H1 (cell line): ENCODE measurements around the gene DNA2. TPM values are rescaled to one million over a fixed set of nuclear protein-coding genes. Genes with fewer than 3 reads are reported as not detected.
A peak's percentile ranks its signal among the peaks of the same experiment; 100 is the strongest.

Experiments used
- CTCF ChIA-PET: fragments of 300-600 bp; sonication (Branson Sonifier 250); formaldehyde crosslinking; loops from one replicate; lab custom pipeline; 2021; ENCODE audit not compliant: partially characterized antibody; lab: Charles Lee
- POLR2A ChIA-PET: fragments of 300-600 bp; sonication (Branson Sonifier 250); formaldehyde crosslinking; loops from one replicate; lab custom pipeline; 2021; ENCODE audit warnings: inconsistent platforms; ENCODE audit not compliant: partially characterized antibody; lab: Charles Lee
- DNase-seq, 2 experiments: peaks; one replicate each; pipeline versions ENCODE4 v3.0.0 to v3.0.0-alpha.2; 2010 to 2022; ENCODE audit warnings: low spot score in 2 of 2, low read depth in 1 of 2, mixed read lengths in 1 of 2
- FAIRE-seq: peaks from 2 replicates; lab custom pipeline; 2011; peaks lifted over from hg19 to GRCh38; lab: Jason Lieb, UNC
- H2AFZ ChIP-seq: 2 replicates; pipeline ENCODE4 v1.8.1; 2012; ENCODE audit warnings: low read length, inconsistent platforms
- H2AK5ac ChIP-seq: 2 replicates; pipeline ENCODE4 v1.6.1; 2013; ENCODE audit warnings: low read depth, low read length
- H2BK120ac ChIP-seq: replicated peaks from 2 replicates; pipeline ENCODE3; 2013; ENCODE audit warnings: low read depth, low read length, inconsistent platforms
- H2BK12ac ChIP-seq: 2 replicates; pipeline ENCODE4 v1.6.1; 2013; ENCODE audit warnings: low read depth, low read length
- H2BK15ac ChIP-seq: 2 replicates; pipeline ENCODE4 v1.6.1; 2013; ENCODE audit warnings: low read length
- H2BK20ac ChIP-seq: 2 replicates; pipeline ENCODE4 v1.6.1; 2013; ENCODE audit warnings: low read length
- H2BK5ac ChIP-seq: 2 replicates; pipeline ENCODE4 v1.6.1; 2013; ENCODE audit warnings: low read depth, low read length
- H3K14ac ChIP-seq: 2 replicates; pipeline ENCODE4 v1.6.1; 2013; ENCODE audit warnings: inconsistent platforms; ENCODE audit not compliant: insufficient read length
- H3K18ac ChIP-seq: 2 replicates; pipeline ENCODE4 v1.6.1; 2013; ENCODE audit warnings: low read length; ENCODE audit errors: extremely low read depth
- H3K23ac ChIP-seq: 2 replicates; pipeline ENCODE4 v1.6.1; 2013; ENCODE audit warnings: inconsistent platforms; ENCODE audit not compliant: insufficient read length
- H3K23me2 ChIP-seq: 2 replicates; pipeline ENCODE4 v1.6.1; 2013; ENCODE audit warnings: low read depth, low read length
- H3K27ac ChIP-seq: 2 replicates; pipeline ENCODE4 v1.6.1; 2011; ENCODE audit warnings: low read depth, low read length, inconsistent platforms
- H3K27me3 ChIP-seq, 4 experiments: replicated peaks in 1 of 4; 1 replicate in 1 of 4; 2 replicates in 3 of 4; pipeline versions ENCODE4 v1.6.1 to v1.8.1; 2011 to 2013; ENCODE audit warnings: low read length in 3 of 4, mild to moderate bottlenecking in 3 of 4, inconsistent platforms in 2 of 4, mixed read lengths in 2 of 4, moderate library complexity in 1 of 4; ENCODE audit not compliant: control insufficient read depth in 3 of 4, insufficient read depth in 3 of 4; ENCODE audit errors: extremely low read depth in 1 of 4
- H3K36me3 ChIP-seq, 4 experiments: 2 replicates each; pipeline versions ENCODE4 v1.6.1 to v1.8.1; 2011 to 2013; ENCODE audit warnings: mild to moderate bottlenecking in 4 of 4, low read length in 3 of 4, moderate library complexity in 2 of 4, control low read depth in 1 of 4, inconsistent platforms in 1 of 4; ENCODE audit not compliant: insufficient read depth in 4 of 4, control insufficient read depth in 2 of 4
- H3K4ac ChIP-seq: replicated peaks from 2 replicates; pipeline ENCODE3; 2013; ENCODE audit warnings: low read length, low read depth, mixed read lengths, inconsistent platforms; ENCODE audit not compliant: insufficient read length
- H3K4me1 ChIP-seq, 4 experiments: replicated peaks in 1 of 4; 1 replicate in 1 of 4; 2 replicates in 3 of 4; pipeline versions ENCODE4 v1.6.1 to v1.8.1; 2011 to 2013; ENCODE audit warnings: low read length in 3 of 4, inconsistent platforms in 2 of 4, mixed read lengths in 1 of 4; ENCODE audit not compliant: insufficient read depth in 4 of 4, control insufficient read depth in 3 of 4
- H3K4me2 ChIP-seq, 2 experiments: 2 replicates each; pipeline versions ENCODE4 v1.6.1 to v1.8.1; 2011 to 2013; ENCODE audit warnings: low read depth in 2 of 2, low read length in 2 of 2, control low read depth in 1 of 2, inconsistent platforms in 1 of 2, mild to moderate bottlenecking in 1 of 2; ENCODE audit not compliant: insufficient read depth in 1 of 2
- H3K4me3 ChIP-seq, 4 experiments: fragments of 200-600, 300-600 bp in 1 of 4; sonication (generic), shearing (Covaris generic), sonication (Bioruptor Twin) in 1 of 4; 2 replicates each; pipeline versions ENCODE4 v1.5.1 to v1.8.1; 2011 to 2016; ENCODE audit warnings: low read length in 4 of 4, low read depth in 3 of 4, control low read depth in 2 of 4, inconsistent platforms in 2 of 4, mild to moderate bottlenecking in 2 of 4, mixed read lengths in 1 of 4, moderate library complexity in 1 of 4; ENCODE audit not compliant: insufficient read depth in 2 of 4; ENCODE audit errors: extremely low read depth in 1 of 4
- H3K56ac ChIP-seq: replicated peaks from 2 replicates; pipeline ENCODE3; 2013; ENCODE audit warnings: low read depth, mild to moderate bottlenecking, mixed read lengths, low read length, inconsistent platforms; ENCODE audit not compliant: insufficient read length
- H3K79me1 ChIP-seq: 2 replicates; pipeline ENCODE4 v1.6.1; 2013; ENCODE audit warnings: low read depth, low read length, control low read depth
- H3K79me2 ChIP-seq, 2 experiments: 2 replicates each; pipeline versions ENCODE4 v1.6.1 to v1.8.1; 2012 to 2013; ENCODE audit warnings: low read length in 2 of 2, mild to moderate bottlenecking in 2 of 2, inconsistent platforms in 1 of 2; ENCODE audit not compliant: insufficient read depth in 2 of 2, control insufficient read depth in 1 of 2
- H3K9ac ChIP-seq, 4 experiments: replicated peaks in 1 of 4; 1 replicate in 1 of 4; 2 replicates in 3 of 4; pipeline versions ENCODE4 v1.6.1 to v1.8.1; 2011 to 2013; ENCODE audit warnings: low read depth in 3 of 4, low read length in 3 of 4, control low read depth in 2 of 4, mild to moderate bottlenecking in 2 of 4, moderate library complexity in 2 of 4, inconsistent platforms in 1 of 4; ENCODE audit errors: extremely low read depth in 1 of 4
- H3K9me3 ChIP-seq, 2 experiments: 2 replicates each; pipeline versions ENCODE4 v1.6.1 to v1.8.1; 2012 to 2013; ENCODE audit warnings: mild to moderate bottlenecking in 2 of 2, moderate library complexity in 2 of 2, control low read depth in 1 of 2, inconsistent platforms in 1 of 2, low read depth in 1 of 2, low read length in 1 of 2, mixed read lengths in 1 of 2; ENCODE audit not compliant: insufficient read depth in 2 of 2
- H4K20me1 ChIP-seq, 2 experiments: replicated peaks in 1 of 2; 2 replicates each; pipeline versions ENCODE3 to v1.8.1; 2011 to 2013; ENCODE audit warnings: inconsistent platforms in 2 of 2, low read length in 2 of 2, mild to moderate bottlenecking in 1 of 2; ENCODE audit not compliant: insufficient read depth in 2 of 2, control insufficient read depth in 1 of 2
- H4K5ac ChIP-seq: 2 replicates; pipeline ENCODE4 v1.6.1; 2013; ENCODE audit warnings: low read length, low read depth, mixed read lengths, inconsistent platforms; ENCODE audit not compliant: insufficient read length
- H4K8ac ChIP-seq: 2 replicates; pipeline ENCODE4 v1.8.0; 2013; ENCODE audit warnings: mild to moderate bottlenecking, moderate library complexity, low read length, inconsistent platforms; ENCODE audit not compliant: insufficient read depth; ENCODE audit errors: extremely low read depth
- H4K91ac ChIP-seq: replicated peaks from 2 replicates; pipeline ENCODE3; 2013; ENCODE audit warnings: low read length, mixed read lengths, inconsistent platforms; ENCODE audit not compliant: insufficient read length
- CHD2 ChIP-seq: IDR thresholded peaks from 2 replicates; pipeline ENCODE4 v1.6.1; 2012; ENCODE audit warnings: low read length, improper control_type of control experiment
- CREB1 ChIP-seq: IDR thresholded peaks from 2 replicates; pipeline ENCODE4 v1.6.1; 2012; ENCODE audit warnings: inconsistent platforms
- FOSL1 ChIP-seq: IDR thresholded peaks from 2 replicates; pipeline ENCODE4 v1.6.1; 2011; ENCODE audit warnings: mild to moderate bottlenecking, low read depth, low read length, moderate library complexity; ENCODE audit not compliant: insufficient read depth
- GABPA ChIP-seq: IDR thresholded peaks from 2 replicates; pipeline ENCODE4 v1.6.1; 2011; ENCODE audit warnings: mild to moderate bottlenecking, low read length, moderate library complexity, borderline replicate concordance; ENCODE audit not compliant: insufficient read depth
- JUND ChIP-seq: IDR thresholded peaks from 2 replicates; pipeline ENCODE4 v1.6.1; 2011; ENCODE audit warnings: mild to moderate bottlenecking, improper control_type of control experiment, low read length
- MAX ChIP-seq: IDR thresholded peaks from 2 replicates; pipeline ENCODE4 v1.6.1; 2012; ENCODE audit warnings: inconsistent platforms
- NANOG ChIP-seq: IDR thresholded peaks from 2 replicates; pipeline ENCODE4 v1.6.1; 2011; ENCODE audit warnings: low read length, low read depth, mild to moderate bottlenecking, inconsistent platforms; ENCODE audit not compliant: insufficient read depth, poor library complexity, severe bottlenecking
- POLR2AphosphoS5 ChIP-seq: IDR thresholded peaks from 2 replicates; pipeline ENCODE4 v1.6.1; 2011; ENCODE audit warnings: low read depth, low read length
- RFX5 ChIP-seq: IDR thresholded peaks from 2 replicates; pipeline ENCODE4 v1.6.1; 2011; ENCODE audit warnings: low read depth, low read length, improper control_type of control experiment, borderline replicate concordance
- SP2 ChIP-seq: IDR thresholded peaks from 2 replicates; pipeline ENCODE4 v1.6.1; 2012; ENCODE audit warnings: mild to moderate bottlenecking, low read length, inconsistent platforms
- TAF1 ChIP-seq: IDR thresholded peaks from 2 replicates; pipeline ENCODE4 v1.6.1; 2011; ENCODE audit warnings: mild to moderate bottlenecking, low read depth, low read length
- TBP ChIP-seq: IDR thresholded peaks from 2 replicates; pipeline ENCODE4 v1.6.1; 2011; ENCODE audit warnings: low read depth, low read length, improper control_type of control experiment
- WGBS, 2 experiments: shearing (Covaris generic) in 1 of 2; methylation state at CpG; one replicate each; pipeline versions ENCODE4 v1.1.6 to v1.1.7; 2013 to 2015; ENCODE audit warnings: low lambda C conversion rate in 2 of 2, mixed read lengths in 2 of 2, inconsistent platforms in 1 of 2, low coverage in 1 of 2, missing lambda C conversion rate in 1 of 2; ENCODE audit not compliant: insufficient replicate concordance in 2 of 2, insufficient coverage in 1 of 2, insufficient read length in 1 of 2; ENCODE audit errors: extremely low coverage in 1 of 2, missing lambda C conversion rate in 1 of 2; 5-methylcytosine and 5-hydroxymethylcytosine counted together
- polyA plus RNA-seq, 7 experiments: library from polyadenylated mRNA; depleted of rRNA in 3 of 7; stranded (reverse) in 5 of 7; unstranded in 2 of 7; fragments of >200 nt in 5 of 7; fragments of 200-250 nt in 2 of 7; gene quantifications; 1 replicate in 5 of 7; 2 replicates in 1 of 7; 4 replicates in 1 of 7; pipeline versions ENCODE4 v1.2.1 to v1.2.3, GENCODE V29; 2011 to 2013; ENCODE audit warnings: missing spikeins in 2 of 7, mixed read lengths in 2 of 7
- total RNA-seq: library from RNA; stranded (reverse); fragmentation: NEBNext Ultra II Directional; extraction: Animal tissue kit (Norgen Biotek cat#: 25700); gene quantifications from 2 replicates; pipeline ENCODE4 v1.2.1, GENCODE V29; 2021

The DNA2 gene
- total and polyA plus RNA-seq, 2 of the 8 experiments (the other 6 are each of a cell fraction or from before 2014, with no cell fraction given), result 16.0 to 57.9 TPM

- ChIA-PET POLR2A (interaction anchor here (0.6 to 2.9 kb wide), 11 partner anchors 14 to 548 kb away, joined by 3 to 17 read pairs (median 4); partner anchors contain the start of genes CCAR1, DDX21, HNRNPH3 and PBLD), CTCF (interaction anchor here (0.7 to 1.4 kb wide), 5 partner anchors 26 to 430 kb away, joined by 3 read pairs; no protein-coding TSS in a partner anchor)
- H2BK12ac ChIP-seq, result peak within 1 kb of the TSS; percentile 65; the same call in 1 of the 2 replicates
- 0% methylated on average over 23 of the region's 79 CpGs; no CpG with 5 or more reads in 1 of the 2 experiments for WGBS, 2 experiments
- peak within 1 kb of the TSS; percentile 79 to 88 (median 84); a peak in 6 of 7 replicates for H3K9ac ChIP-seq
- peak within 1 kb of the TSS; percentile 72 to 86 (median 74) for H3K4me3 ChIP-seq
- H3K23me2 ChIP-seq, result peaks cover 6% of the 10 kb centered on the region; the same call in 1 of the 2 replicates
- no peak within 1 kb of the TSS for H3K4ac ChIP-seq
- no peaks in the 10 kb centered on the region for H3K36me3 ChIP-seq
- H3K23ac ChIP-seq, result no peak within 1 kb of the TSS
- peak within 1 kb of the TSS; percentile 95 for H4K8ac ChIP-seq
- H4K5ac ChIP-seq, result peak within 1 kb of the TSS; percentile 98
- H2BK15ac ChIP-seq, result no peak within 1 kb of the TSS
- H4K91ac ChIP-seq, result peak within 1 kb of the TSS; percentile 91
- H3K9me3 ChIP-seq, result no peaks in the 10 kb centered on the region
- H3K4me1 ChIP-seq, result peaks cover 0 to 4% (median 0%) of the 10 kb centered on the region in 4 experiments; a peak in 2 of 7 replicates
- peak within 1 kb of the TSS; percentile 54 for H2BK120ac ChIP-seq
- peak within 1 kb of the TSS; percentile 88 for H3K27ac ChIP-seq
- peak within 1 kb of the TSS; percentile 53; the same call in 1 of the 2 replicates for H2BK5ac ChIP-seq
- H3K4me2 ChIP-seq, result peak within 1 kb of the TSS; percentile 84 to 89
- FAIRE-seq, result no peak
- H3K79me2 ChIP-seq, result peaks cover 0 to 29% of the 10 kb centered on the region in 2 experiments; a peak in 2 of 4 replicates
- H3K18ac ChIP-seq, result peak within 1 kb of the TSS; percentile 90
- peak; percentile 34 to 91 for DNase-seq
- H3K27me3 ChIP-seq, result no peaks in the 10 kb centered on the region
- H2BK20ac ChIP-seq, result no peak within 1 kb of the TSS
- H3K56ac ChIP-seq, result peak within 1 kb of the TSS; percentile 93
- H4K20me1 ChIP-seq, result no peaks in the 10 kb centered on the region
- H2AFZ ChIP-seq, result peak within 1 kb of the TSS; percentile 90
- no peaks in the 10 kb centered on the region; the same call in 1 of the 2 replicates for H3K79me1 ChIP-seq
- H2AK5ac ChIP-seq, result no peak within 1 kb of the TSS
- no peak within 1 kb of the TSS for H3K14ac ChIP-seq
- TF ChIP-seq POLR2AphosphoS5 (peak; percentile 55), GABPA (no peak; the same call in 1 of the 2 replicates), JUND (no peak), MAX (peak; percentile 76), RFX5 (no peak), NANOG (no peak), SP2 (0 out of 2 replicates have a peak, but pooled peaks have one; percentile 23), TBP (peak; percentile 21; the same call in 1 of the 2 replicates), FOSL1 (no peak), TAF1 (peak; percentile 72), CHD2 (0 out of 2 replicates have a peak, but pooled peaks have one; percentile 30), CREB1 (peak; percentile 40; the same call in 1 of the 2 replicates)
These were observed 64.8 kb downstream of the DNA2 start, which contains the start of gene RUFY2 for GRCh38 chr10:68406815-68407548. TSS of gene RUFY2 (minus strand) at chr10:68407277. CDS start at chr10:68407189, 88 bp downstream.
